GM12878 (cell line): ENCODE data around the gene FBXL7. TPM values are rescaled to one million over a fixed set of nuclear protein-coding genes. Genes with fewer than 3 reads are reported as not detected.

ENCODE experiments used
- ATAC-seq: fragments of 200-7000 bp; cut with Tn5 transposase; 3 replicates; pipeline ENCODE4 v1.9.1; 2020; ENCODE audit warnings: mild to moderate bottlenecking, moderate library complexity
- BruUV-seq: library from RNA; stranded (reverse); fragments of 400-500 nt; replicated peaks from 2 replicates; lab custom pipeline; 2021; lab: Mats Ljungman, UMichigan
- CTCF ChIA-PET: fragments of 300-600 bp; sonication (Branson Sonifier 250); formaldehyde crosslinking; extraction: SDS; loops from one replicate; lab custom pipeline; 2021; ENCODE audit warnings: inconsistent platforms; lab: Yijun Ruan, JAX
- POLR2A ChIA-PET: fragments of 350-600 bp; formaldehyde crosslinking; extraction: SDS; loops from one replicate; lab custom pipeline; 2021; ENCODE audit warnings: inconsistent platforms; lab: Charles Lee
- RAD21 ChIA-PET: fragments of 300-600 bp; sonication (Branson Sonifier 250); formaldehyde crosslinking; loops from one replicate; lab custom pipeline; 2023; ENCODE audit warnings: antibody characterized with exemption; ENCODE audit not compliant: unreplicated experiment; lab: Charles Lee
- SMC1A ChIA-PET: fragments of 300-600 bp; sonication (Branson Sonifier 250); formaldehyde crosslinking; loops from one replicate; lab custom pipeline; 2023; ENCODE audit not compliant: unreplicated experiment, uncharacterized antibody; lab: Charles Lee
- DNase-seq: peaks from one replicate; pipeline ENCODE4 v3.0.0-alpha.2; 2011; ENCODE audit warnings: low read depth, low spot score
- FAIRE-seq: peaks from 3 replicates; lab custom pipeline; 2011; peaks lifted over from hg19 to GRCh38; lab: Jason Lieb, UNC
- H2AFZ ChIP-seq: 2 replicates; pipeline ENCODE4 v1.6.0; 2011; ENCODE audit warnings: low read depth, low read length, control low read depth; ENCODE audit not compliant: control insufficient read depth
- H3K27ac ChIP-seq: 2 replicates; pipeline ENCODE4 v1.5.1; 2011; ENCODE audit warnings: control low read depth; ENCODE audit not compliant: control insufficient read depth, insufficient read depth
- H3K27me3 ChIP-seq, 2 experiments: replicated peaks in 1 of 2; 2 replicates each; pipeline versions ENCODE4 v1.6.0 to v1.6.1; 2011; ENCODE audit warnings: low read length in 1 of 2; ENCODE audit not compliant: control insufficient read depth in 2 of 2, insufficient read depth in 2 of 2
- H3K36me3 ChIP-seq, 2 experiments: 2 replicates each; pipeline ENCODE4 v1.5.1; 2011; ENCODE audit warnings: low read length in 1 of 2; ENCODE audit not compliant: control insufficient read depth in 2 of 2, insufficient read depth in 2 of 2
- H3K4me1 ChIP-seq: 2 replicates; pipeline ENCODE4 v1.6.1; 2011; ENCODE audit warnings: mild to moderate bottlenecking, low read length, moderate library complexity, mixed read lengths; ENCODE audit not compliant: control insufficient read depth, insufficient read depth
- H3K4me2 ChIP-seq: 2 replicates; pipeline ENCODE4 v1.6.0; 2011; ENCODE audit warnings: control low read depth; ENCODE audit not compliant: control insufficient read depth, insufficient read depth
- H3K4me3 ChIP-seq: fragments of 200-600 bp; sonication (generic); 2 replicates; pipeline ENCODE4 v1.5.1; 2016
- H3K79me2 ChIP-seq: 2 replicates; pipeline ENCODE4 v1.6.0; 2011; ENCODE audit warnings: low read length; ENCODE audit not compliant: control insufficient read depth, insufficient read depth
- H3K9ac ChIP-seq: 2 replicates; pipeline ENCODE4 v1.8.0; 2011; ENCODE audit warnings: low read length, control low read depth, mixed read lengths; ENCODE audit not compliant: control insufficient read depth, insufficient read depth
- H3K9me3 ChIP-seq: replicated peaks from 3 replicates; pipeline ENCODE4 v1.5.1; 2011; ENCODE audit warnings: mild to moderate bottlenecking, low read length; ENCODE audit not compliant: control insufficient read depth, insufficient read depth
- H4K20me1 ChIP-seq: 2 replicates; pipeline ENCODE4 v1.6.0; 2011; ENCODE audit not compliant: control insufficient read depth, insufficient read depth
- CHD2 ChIP-seq: IDR thresholded peaks from 2 replicates; pipeline ENCODE4 v1.6.1; 2011; ENCODE audit warnings: low read depth, low read length, improper control_type of control experiment, borderline replicate concordance
- POLR2AphosphoS2 ChIP-seq: IDR thresholded peaks from 2 replicates; pipeline ENCODE4 v1.6.1; 2011; ENCODE audit warnings: low read depth, mild to moderate bottlenecking, low read length, improper control_type of control experiment, moderate library complexity
- SIX5 ChIP-seq: IDR thresholded peaks from 2 replicates; pipeline ENCODE4 v1.6.1; 2011; ENCODE audit warnings: mild to moderate bottlenecking, low read depth, low read length, moderate library complexity; ENCODE audit not compliant: severe bottlenecking
- SP1 ChIP-seq: IDR thresholded peaks from one replicate; pipeline ENCODE4 v1.6.1; 2011; ENCODE audit warnings: low read depth, low read length
- TBL1XR1 ChIP-seq: IDR thresholded peaks from 2 replicates; pipeline ENCODE4 v1.6.1; 2012; ENCODE audit warnings: low read depth, low read length, improper control_type of control experiment
- WGBS: methylation state at CpG from one replicate; pipeline ENCODE4 v1.1.6; 2016; ENCODE audit warnings: low lambda C conversion rate; ENCODE audit not compliant: insufficient replicate concordance, insufficient coverage; ENCODE audit errors: missing lambda C conversion rate; 5-methylcytosine and 5-hydroxymethylcytosine counted together
- in situ Hi-C: fragments of 300-500 bp; cut with MboI; formaldehyde crosslinking; loops from 9 replicates; pipeline ENCODE4 v1.14.3; 2018; ENCODE audit warnings: mixed read lengths
- intact Hi-C: fragments of 100-400 bp; cut with micrococcal nuclease; formaldehyde crosslinking; loops from one replicate; pipeline ENCODE4 v1.14.2; 2022; ENCODE audit not compliant: unreplicated experiment
- polyA plus RNA-seq, 11 experiments: library from polyadenylated mRNA; depleted of rRNA in 4 of 11; unstranded in 6 of 11; stranded (reverse) in 5 of 11; fragments of >200 nt; fragmentation: Nextera tagmentation in 4 of 11; fragmentation: Illumina TruSeq in 1 of 11; extraction: Ambion mirVana in 4 of 11; extraction: Trizol in 1 of 11; gene quantifications; 1 replicate in 1 of 11; 2 replicates in 10 of 11; pipeline versions ENCODE4 v1.2.1 to v1.2.3, GENCODE V29; 2011 to 2016; ENCODE audit warnings: inconsistent platforms in 2 of 11, missing spikeins in 2 of 11, low read depth in 1 of 11
- total RNA-seq, 4 experiments: library from RNA; depleted of rRNA in 3 of 4; stranded (reverse); fragments of >200 nt in 3 of 4; fragmentation: Illumina TruSeq in 1 of 4; extraction: Trizol in 1 of 4; gene quantifications; 2 replicates each; pipeline versions ENCODE4 v1.2.1 to v1.2.3, GENCODE V29; 2013 to 2021
- TF ChIP-seq, protein P1 (sequence below): fragments of 450-650 bp; formaldehyde crosslinking; IDR thresholded peaks from 2 replicates; pipeline ENCODE4 v1.5.0; 2022; ENCODE audit warnings: mild to moderate bottlenecking, missing genetic modification characterization
- TF ChIP-seq, protein P2 (sequence below): fragments of 450-650 bp; IDR thresholded peaks from 2 replicates; pipeline ENCODE4 v1.6.1; 2017; ENCODE audit warnings: borderline replicate concordance
- TF ChIP-seq, protein P3 (sequence below): IDR thresholded peaks from 2 replicates; pipeline ENCODE4 v1.6.1; 2012; ENCODE audit warnings: mild to moderate bottlenecking, low read depth, low read length

FBXL7 gene
- total and polyA plus RNA-seq, 10 of the 15 experiments (the other 5 are each of a cell fraction or from before 2014, with no cell fraction given): 0.03 to 0.44 (median 0.16) TPM

DNA sequence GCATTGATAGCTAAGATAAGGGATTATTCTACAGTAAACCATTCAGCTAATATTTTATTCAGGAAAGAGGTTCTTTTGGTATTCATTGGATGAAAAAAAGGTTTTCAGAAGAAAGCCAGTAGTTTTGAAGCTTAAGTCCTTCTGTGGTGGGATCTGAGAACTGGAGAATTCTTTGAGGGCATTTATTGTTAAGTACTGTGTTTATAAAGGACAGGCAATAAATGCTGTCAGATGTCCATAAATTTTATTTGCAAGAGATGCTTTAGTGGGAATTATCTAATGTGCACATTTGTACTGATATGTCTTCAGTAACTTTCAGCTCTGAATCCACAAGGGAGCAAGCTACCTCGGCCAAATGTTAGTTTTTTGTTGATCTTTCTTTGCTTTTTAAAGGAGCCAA lies 358.3 kb downstream of the FBXL7 start:
- SMC1A ChIA-PET: no interaction called here
- POLR2A ChIA-PET: no interaction called here
- Histone ChIP-seq H3K4me1 (no peaks in the 10 kb centered on the region), H3K4me2 (no peak overlapping the region), H3K9me3 (no peaks in the 10 kb centered on the region), H3K27me3 (no peaks in the 10 kb centered on the region), H2AFZ (no peak overlapping the region), H3K27ac (no peak overlapping the region), H3K4me3 (no peak overlapping the region), H4K20me1 (no peaks in the 10 kb centered on the region), H3K9ac (no peak overlapping the region), H3K79me2 (no peaks in the 10 kb centered on the region), H3K36me3 (no peaks in the 10 kb centered on the region)
- intact Hi-C loops (no loop called here), in situ Hi-C loops (no loop called here)
- no TSS peak for BruUV-seq
- FAIRE-seq (no peak), ATAC-seq (no peak), DNase-seq (no peak)
- CTCF ChIA-PET: no interaction called here
- 0% methylated on average over 1 of the region's 1 CpG for WGBS
- RAD21 ChIA-PET: no interaction called here
- TF ChIP-seq, protein P1, sequence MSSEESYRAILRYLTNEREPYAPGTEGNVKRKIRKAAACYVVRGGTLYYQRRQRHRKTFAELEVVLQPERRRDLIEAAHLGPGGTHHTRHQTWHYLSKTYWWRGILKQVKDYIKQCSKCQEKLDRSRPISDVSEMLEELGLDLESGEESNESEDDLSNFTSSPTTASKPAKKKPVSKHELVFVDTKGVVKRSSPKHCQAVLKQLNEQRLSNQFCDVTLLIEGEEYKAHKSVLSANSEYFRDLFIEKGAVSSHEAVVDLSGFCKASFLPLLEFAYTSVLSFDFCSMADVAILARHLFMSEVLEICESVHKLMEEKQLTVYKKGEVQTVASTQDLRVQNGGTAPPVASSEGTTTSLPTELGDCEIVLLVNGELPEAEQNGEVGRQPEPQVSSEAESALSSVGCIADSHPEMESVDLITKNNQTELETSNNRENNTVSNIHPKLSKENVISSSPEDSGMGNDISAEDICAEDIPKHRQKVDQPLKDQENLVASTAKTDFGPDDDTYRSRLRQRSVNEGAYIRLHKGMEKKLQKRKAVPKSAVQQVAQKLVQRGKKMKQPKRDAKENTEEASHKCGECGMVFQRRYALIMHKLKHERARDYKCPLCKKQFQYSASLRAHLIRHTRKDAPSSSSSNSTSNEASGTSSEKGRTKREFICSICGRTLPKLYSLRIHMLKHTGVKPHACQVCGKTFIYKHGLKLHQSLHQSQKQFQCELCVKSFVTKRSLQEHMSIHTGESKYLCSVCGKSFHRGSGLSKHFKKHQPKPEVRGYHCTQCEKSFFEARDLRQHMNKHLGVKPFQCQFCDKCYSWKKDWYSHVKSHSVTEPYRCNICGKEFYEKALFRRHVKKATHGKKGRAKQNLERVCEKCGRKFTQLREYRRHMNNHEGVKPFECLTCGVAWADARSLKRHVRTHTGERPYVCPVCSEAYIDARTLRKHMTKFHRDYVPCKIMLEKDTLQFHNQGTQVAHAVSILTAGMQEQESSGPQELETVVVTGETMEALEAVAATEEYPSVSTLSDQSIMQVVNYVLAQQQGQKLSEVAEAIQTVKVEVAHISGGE: no peak
- no peak for TF ChIP-seq POLR2AphosphoS2
- TF ChIP-seq, protein P2, sequence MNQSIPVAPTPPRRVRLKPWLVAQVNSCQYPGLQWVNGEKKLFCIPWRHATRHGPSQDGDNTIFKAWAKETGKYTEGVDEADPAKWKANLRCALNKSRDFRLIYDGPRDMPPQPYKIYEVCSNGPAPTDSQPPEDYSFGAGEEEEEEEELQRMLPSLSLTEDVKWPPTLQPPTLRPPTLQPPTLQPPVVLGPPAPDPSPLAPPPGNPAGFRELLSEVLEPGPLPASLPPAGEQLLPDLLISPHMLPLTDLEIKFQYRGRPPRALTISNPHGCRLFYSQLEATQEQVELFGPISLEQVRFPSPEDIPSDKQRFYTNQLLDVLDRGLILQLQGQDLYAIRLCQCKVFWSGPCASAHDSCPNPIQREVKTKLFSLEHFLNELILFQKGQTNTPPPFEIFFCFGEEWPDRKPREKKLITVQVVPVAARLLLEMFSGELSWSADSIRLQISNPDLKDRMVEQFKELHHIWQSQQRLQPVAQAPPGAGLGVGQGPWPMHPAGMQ: no peak
- no peak for TF ChIP-seq SIX5
- no peak for TF ChIP-seq CHD2
- TF ChIP-seq, protein P3, sequence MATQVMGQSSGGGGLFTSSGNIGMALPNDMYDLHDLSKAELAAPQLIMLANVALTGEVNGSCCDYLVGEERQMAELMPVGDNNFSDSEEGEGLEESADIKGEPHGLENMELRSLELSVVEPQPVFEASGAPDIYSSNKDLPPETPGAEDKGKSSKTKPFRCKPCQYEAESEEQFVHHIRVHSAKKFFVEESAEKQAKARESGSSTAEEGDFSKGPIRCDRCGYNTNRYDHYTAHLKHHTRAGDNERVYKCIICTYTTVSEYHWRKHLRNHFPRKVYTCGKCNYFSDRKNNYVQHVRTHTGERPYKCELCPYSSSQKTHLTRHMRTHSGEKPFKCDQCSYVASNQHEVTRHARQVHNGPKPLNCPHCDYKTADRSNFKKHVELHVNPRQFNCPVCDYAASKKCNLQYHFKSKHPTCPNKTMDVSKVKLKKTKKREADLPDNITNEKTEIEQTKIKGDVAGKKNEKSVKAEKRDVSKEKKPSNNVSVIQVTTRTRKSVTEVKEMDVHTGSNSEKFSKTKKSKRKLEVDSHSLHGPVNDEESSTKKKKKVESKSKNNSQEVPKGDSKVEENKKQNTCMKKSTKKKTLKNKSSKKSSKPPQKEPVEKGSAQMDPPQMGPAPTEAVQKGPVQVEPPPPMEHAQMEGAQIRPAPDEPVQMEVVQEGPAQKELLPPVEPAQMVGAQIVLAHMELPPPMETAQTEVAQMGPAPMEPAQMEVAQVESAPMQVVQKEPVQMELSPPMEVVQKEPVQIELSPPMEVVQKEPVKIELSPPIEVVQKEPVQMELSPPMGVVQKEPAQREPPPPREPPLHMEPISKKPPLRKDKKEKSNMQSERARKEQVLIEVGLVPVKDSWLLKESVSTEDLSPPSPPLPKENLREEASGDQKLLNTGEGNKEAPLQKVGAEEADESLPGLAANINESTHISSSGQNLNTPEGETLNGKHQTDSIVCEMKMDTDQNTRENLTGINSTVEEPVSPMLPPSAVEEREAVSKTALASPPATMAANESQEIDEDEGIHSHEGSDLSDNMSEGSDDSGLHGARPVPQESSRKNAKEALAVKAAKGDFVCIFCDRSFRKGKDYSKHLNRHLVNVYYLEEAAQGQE: no peak
- TF ChIP-seq SP1: no peak
- TF ChIP-seq TBL1XR1: no peak
